Measurements from ENCODE around the gene PAFAH1B1.

Gene PAFAH1B1

GRCh38 chr17:2704031-2704889 lies 110.8 kb downstream of the PAFAH1B1 start:
- DNase-seq: no peak

- DNase-seq: no peak
These were observed 111.4 kb downstream of the PAFAH1B1 start for GRCh38 chr17:2704890-2705248.

- no peak for DNase-seq
These were observed 111.8 kb downstream of the PAFAH1B1 start for GRCh38 chr17:2705263-2705662.

- DNase-seq: no peak
These were observed 112.7 kb downstream of the PAFAH1B1 start for GRCh38 chr17:2705888-2706795.

GRCh38 chr17:2706911-2707510 lies 113.6 kb downstream of the PAFAH1B1 start:
- DNase-seq: no peak

GRCh38 chr17:2707721-2708584 lies 114.5 kb downstream of the PAFAH1B1 start:
- DNase-seq: peak in 1 of 5 experiments; percentile 23

GRCh38 chr17:2708585-2709182 lies 115.2 kb downstream of the PAFAH1B1 start:
- no peak for DNase-seq

- peak in 1 of 5 experiments; percentile 48 for DNase-seq
These were observed 115.8 kb downstream of the PAFAH1B1 start for GRCh38 chr17:2709183-2709661.

- peak in 1 of 5 experiments; percentile 25 for DNase-seq
These were observed 116.8 kb downstream of the PAFAH1B1 start for GRCh38 chr17:2710071-2710802.

GRCh38 chr17:2710803-2711607 lies 117.6 kb downstream of the PAFAH1B1 start:
- DNase-seq: peak in 2 of 5 experiments; percentile 27 to 68

- peak; percentile 92 to 98 (median 93) for DNase-seq
These were observed 118.3 kb downstream of the PAFAH1B1 start, which contains the start of gene CLUH for GRCh38 chr17:2711608-2712299. Gene CLUH (minus strand): TSS chr17:2711764. CDS start chr17:2711661, 103 bp downstream.

- no peak for DNase-seq
These were observed 119.0 kb downstream of the PAFAH1B1 start for GRCh38 chr17:2712300-2713043.

GRCh38 chr17:2713881-2714280 lies 120.4 kb downstream of the PAFAH1B1 start:
- DNase-seq: no peak

GRCh38 chr17:2716649-2717048 lies 123.2 kb downstream of the PAFAH1B1 start:
- no peak for DNase-seq

- DNase-seq: no peak
These were observed 124.9 kb downstream of the PAFAH1B1 start for GRCh38 chr17:2718150-2718938.

- no peak for DNase-seq
These were observed 126.4 kb downstream of the PAFAH1B1 start for GRCh38 chr17:2719861-2720260.

- DNase-seq: no peak
These were observed 128.1 kb downstream of the PAFAH1B1 start for GRCh38 chr17:2721603-2722002.

All from T-helper 2 cell (primary cell).